Activated CD8-positive, alpha-beta memory T cell treated with anti-CD3 and anti-CD28 coated beads, Interleukin-2, amount 50 U/mL, for 24 hours (primary cell): ENCODE measurements around the gene KLK14.

Experiments
- DNase-seq: peaks from one replicate; pipeline ENCODE4 v3.0.0-alpha.2; 2020; ENCODE audit errors: extremely low read depth

Gene KLK14, protein sequence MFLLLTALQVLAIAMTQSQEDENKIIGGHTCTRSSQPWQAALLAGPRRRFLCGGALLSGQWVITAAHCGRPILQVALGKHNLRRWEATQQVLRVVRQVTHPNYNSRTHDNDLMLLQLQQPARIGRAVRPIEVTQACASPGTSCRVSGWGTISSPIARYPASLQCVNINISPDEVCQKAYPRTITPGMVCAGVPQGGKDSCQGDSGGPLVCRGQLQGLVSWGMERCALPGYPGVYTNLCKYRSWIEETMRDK

DNA sequence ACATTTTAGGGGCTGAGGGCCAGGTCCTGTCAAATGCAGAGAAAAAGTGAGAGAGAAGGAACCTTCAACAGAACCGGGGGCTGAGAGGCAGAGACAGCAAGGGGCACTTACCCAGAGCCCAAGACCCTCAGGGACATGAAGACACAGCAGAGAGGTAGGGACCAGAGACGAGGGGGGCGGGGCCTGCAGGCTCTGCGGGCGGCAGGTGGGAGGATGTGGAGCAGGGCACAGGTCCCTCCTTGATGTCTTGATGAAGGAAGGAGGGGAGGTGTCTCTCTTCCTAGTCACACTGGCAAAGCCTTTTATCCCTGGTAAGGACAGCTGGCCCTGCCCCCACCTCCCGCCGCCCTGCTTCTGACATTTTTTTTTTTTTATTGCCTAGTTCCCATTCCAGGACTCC, at the start of gene KLK14:
KLK14 (minus strand) TSS at position 277 of the 400 bp plus-strand sequence; CDS start at position 4, 273 bp downstream.
- no peak for DNase-seq

DNA sequence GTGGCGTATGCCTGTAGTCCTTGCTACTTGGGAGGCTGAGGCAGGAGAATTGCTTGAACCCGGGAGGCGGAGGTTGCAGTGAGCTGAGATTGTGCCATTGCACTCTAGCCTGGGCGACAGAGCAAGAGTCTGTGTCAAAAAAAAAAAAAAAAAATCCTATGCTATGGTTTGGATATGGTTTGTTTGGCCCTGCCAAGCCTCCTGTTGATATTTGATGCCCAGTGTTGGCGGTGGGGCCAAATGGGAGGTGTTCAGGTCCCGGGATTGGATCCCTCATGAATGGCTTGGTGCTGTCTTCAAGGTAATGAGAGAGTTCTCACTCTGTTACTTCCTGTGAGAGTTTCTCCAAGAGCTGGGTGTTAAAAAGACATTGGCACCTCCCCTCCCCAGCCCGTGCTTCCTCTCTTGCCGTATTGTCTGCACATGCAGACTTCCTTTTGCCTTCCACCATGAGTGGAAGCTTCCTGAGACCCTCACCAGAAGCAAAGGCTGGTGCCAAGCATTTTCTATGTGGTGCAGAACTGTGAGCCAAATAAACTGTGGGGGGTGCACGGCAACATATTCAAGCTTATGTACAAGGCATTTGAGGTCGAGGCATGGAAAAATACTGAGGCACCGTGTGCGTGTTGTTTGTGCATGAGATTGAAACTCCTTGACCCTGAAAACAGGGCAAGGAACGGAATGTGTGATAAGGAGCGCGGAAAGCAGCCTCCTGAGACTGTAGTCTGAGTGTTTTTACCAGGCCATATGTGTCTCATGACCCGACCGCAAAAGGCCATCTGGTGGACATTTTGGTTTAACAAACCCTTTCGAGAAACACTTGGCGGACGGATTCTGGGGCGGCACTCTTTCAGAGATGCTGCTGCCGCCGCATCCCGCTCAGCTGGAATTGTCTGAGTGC, 49.3 kb upstream of the KLK14 start:
- no peak for DNase-seq

DNA sequence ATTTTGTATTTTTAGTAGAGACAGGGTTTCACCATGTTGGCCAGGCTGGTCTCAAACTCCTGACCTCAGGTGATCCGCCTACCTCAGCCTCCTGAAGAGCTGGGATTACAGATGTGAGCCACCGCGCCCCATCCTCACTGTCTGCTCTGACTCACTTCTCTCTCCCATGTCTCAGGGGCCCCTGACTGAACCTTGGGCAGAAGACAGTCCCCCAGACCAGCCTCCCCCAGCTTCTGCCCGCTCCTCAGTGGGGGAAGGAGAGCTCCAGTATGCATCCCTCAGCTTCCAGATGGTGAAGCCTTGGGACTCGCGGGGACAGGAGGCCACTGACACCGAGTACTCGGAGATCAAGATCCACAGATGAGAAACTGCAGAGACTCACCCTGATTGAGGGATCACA, 47.0 kb upstream of the KLK14 start:
- DNase-seq = no peak

DNA sequence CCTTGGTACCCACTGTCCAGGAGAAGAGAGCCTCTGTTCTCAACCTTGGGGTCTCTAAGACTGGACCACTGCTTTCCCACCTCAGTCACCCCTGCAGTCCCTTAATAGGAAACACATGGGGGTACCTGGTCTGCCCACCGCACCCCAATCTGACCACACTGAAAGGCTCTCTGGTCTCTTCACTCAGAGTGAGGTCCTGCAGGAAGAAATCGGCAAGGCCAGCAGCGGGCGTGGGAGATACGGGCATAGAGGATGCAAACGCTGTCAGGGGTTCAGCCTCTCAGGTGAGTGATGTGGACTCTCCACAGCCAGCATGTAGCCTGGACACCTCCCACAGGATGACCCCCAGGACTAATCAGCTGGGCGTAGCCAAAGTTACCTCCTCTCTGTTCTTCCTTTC, 45.5 kb upstream of the KLK14 start:
- DNase-seq = no peak

DNA sequence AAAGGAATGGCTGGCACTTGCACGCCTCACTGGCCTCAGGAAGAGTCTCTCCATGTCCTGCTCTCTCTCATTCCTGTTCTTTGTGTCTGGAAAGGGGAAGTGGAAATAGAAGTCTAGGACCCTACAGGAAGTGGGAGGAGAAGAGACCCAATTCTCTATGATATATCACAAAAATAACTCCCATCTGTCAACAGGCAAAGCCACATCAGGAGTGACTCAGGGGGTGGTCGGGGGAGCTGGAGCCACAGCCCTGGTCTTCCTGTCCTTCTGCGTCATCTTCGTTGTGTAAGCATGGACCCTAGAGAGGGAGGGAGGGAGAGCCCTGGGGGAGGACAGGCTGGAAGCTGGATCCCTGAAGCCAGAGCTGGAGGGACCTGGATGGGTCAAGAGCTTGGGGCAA, 45.1 kb upstream of the KLK14 start:
- DNase-seq = no peak

DNA sequence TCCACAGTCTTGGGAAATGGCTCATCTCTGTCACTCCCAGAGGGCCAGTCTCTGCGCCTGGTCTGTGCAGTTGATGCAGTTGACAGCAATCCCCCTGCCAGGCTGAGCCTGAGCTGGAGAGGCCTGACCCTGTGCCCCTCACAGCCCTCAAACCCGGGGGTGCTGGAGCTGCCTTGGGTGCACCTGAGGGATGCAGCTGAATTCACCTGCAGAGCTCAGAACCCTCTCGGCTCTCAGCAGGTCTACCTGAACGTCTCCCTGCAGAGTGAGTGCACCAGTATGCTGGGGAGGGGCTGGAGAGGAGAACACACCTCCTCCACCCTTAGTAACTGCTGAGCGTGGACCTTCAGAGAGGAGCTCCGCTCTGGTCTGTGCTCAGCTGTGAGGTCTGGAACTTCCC, 44.3 kb upstream of the KLK14 start:
- no peak for DNase-seq

DNA sequence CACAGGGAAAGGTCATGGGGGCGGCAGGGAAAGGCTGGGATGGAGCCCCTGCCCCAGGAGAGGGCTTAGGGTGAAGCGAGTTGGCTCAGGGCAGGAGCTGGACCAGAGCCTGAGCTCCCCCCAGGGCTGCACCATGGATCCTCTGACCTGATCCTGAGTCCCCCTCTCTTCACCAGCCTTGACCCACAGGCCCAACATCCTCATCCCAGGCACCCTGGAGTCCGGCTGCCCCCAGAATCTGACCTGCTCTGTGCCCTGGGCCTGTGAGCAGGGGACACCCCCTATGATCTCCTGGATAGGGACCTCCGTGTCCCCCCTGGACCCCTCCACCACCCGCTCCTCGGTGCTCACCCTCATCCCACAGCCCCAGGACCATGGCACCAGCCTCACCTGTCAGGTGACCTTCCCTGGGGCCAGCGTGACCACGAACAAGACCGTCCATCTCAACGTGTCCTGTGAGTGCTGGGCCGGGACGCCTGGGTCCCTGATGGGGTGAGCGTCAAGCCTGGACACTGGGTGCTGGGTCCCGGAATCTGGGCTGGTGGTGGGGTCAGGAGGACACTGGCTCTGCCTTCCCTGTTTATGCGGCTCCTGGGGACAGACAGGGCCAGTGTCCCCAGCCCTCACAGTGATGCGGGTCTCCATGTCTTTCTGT, 42.9 kb upstream of the KLK14 start:
- no peak for DNase-seq

DNA sequence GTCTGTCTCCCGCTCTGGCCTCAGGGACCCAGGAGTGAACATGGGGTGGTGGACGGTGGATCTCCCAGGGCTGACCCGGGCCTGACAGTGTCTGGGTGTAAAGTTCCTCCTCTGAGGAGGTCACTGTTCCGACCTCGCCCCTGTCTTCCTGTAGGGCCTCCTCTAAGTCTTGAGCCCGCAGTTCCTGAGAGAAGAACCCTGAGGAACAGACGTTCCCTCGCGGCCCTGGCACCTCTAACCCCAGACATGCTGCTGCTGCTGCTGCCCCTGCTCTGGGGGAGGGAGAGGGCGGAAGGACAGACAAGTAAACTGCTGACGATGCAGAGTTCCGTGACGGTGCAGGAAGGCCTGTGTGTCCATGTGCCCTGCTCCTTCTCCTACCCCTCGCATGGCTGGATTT, 42.0 kb upstream of the KLK14 start, which contains the start of gene SIGLEC9:
SIGLEC9 (plus strand) TSS at position 178 of the 400 bp plus-strand sequence; CDS start at position 247, 69 bp downstream.
- no peak for DNase-seq

DNA sequence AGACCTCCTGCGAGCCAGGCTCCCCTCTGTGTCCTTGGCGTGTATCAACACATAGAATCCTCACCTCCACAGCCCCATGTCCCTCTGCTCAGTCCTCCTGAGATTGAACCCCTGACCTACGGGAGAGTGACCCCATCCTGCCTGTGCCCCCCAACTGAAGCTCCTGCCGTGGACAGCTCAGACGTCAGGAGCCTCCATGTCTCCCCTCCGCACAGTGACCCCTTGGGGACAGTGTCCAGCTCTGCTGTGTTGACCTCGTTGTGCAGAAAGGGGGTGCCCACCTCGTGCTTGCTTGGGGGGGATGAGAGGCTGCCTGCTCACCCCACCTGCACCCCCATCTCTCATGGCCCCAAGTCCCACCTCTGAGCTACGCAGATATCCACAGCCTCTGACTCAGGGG, 41.5 kb upstream of the KLK14 start:
- no peak for DNase-seq

DNA sequence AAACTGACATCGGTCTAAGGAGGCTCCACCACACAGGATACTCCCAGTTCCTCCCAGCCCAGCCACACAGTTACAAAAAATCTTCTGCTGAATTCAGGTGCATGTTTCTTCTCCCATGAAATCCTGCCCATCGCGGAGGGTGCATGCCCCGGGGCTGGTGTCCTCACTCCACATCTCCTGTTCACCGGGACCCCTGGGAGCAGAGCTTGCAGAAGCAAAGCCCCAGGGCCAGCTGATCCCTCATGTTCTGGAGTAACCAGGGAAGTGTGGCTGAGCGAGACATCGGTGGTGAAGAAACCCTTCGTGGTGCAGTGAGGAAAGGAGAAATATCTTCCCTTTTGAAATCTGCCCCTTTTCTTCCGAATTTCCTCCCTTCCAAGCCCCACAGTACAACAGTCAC, 41.1 kb upstream of the KLK14 start:
- DNase-seq = no peak

DNA sequence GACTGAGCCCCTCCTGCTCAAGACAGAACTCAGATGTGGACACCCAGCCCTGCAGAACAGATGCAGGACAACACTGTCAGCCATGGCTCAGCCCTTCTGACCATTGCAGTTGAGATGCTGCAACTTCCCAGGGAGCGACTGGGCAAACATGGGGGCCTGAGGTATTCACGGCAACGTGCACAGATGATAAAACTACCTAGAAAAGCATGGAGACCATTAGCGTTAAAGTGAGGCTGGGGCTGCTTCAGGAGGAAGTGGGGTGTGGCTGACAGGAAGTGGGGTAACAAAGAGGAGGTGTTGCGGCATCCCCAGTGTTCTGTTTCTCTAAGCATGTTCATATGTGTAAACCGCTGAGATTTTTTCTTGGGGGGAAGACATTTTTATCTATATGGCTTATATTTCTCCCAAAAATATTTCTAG, 40.7 kb upstream of the KLK14 start:
- no peak for DNase-seq

DNA sequence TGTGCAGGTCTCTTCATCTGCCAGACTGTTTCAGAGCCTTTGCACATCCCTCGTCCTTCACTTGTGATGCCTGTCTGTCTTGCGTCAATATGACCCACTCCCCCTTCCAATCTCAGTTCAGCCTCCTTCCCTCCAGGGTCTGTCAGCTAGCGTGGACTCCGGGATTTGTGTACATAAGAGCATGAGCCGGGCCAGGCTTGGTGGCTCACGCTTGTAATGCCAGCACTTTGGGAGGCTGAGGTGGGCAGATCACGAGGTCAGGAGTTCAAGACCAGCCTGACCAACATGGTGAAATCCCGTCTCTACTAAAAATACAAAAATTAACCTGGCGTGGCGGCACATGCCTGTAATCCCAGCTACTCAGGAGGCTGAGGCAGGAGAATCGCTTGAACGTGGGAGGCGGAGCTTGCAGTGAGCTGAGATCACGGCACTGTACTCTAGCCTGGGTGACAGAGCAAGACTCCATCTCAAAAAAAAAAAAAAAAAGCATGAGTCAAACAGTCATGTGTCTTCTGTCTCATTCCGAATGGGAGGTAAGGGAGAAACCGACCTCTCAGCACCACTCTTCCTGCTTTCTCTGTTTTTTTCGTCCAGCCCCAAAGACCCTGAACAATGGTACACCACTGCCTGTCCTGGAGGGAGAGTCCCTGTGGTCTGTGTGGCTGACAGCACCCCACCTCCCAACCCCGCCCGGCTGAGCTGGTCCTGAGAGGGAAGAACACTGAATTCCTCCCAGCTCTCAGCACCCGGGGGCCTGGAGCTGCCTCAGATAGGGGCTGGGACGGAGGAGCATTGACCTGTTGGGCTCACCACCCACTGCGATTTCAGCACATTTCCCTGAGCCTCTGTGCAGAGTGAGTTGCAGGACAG, 39.7 kb upstream of the KLK14 start:
- no peak for DNase-seq

DNA sequence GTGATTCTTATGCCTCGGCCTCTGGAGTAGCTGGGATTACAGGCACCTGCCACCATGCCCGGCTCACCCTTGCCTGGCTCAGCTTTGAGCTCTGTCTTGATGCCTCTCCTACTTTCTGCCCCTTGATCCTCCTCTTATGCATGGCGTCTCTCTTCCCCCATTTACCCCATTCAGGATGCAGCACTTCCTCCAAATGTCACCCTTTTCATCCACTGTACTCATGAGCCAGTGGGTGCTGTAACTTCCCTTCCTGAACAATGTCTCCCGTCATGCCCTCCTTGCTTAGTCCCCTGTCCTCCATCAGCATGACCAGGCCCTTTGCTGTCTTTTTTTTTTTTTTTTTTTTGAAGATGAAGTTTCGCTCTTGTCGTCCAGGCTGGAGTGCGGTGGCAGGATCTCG, 38.6 kb upstream of the KLK14 start:
- DNase-seq = no peak

DNA sequence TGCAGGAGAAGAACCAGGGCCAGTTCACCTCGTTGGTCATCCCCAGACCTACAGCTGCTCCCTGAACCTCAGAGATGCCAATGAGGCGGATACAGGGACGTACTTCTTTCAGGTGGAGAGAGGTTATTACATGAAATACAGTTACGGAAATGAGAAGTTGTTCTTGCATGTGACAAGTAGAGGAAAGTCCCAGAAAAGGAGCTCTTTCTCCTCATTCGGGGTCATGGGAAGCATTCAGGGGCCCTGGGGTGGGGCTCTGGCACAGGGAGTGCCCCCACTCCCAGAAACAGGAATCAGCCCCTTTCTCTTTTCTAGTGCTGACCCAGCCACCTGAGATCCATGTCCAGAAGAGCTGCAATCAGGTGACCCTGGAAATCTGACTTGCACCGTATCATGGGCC, 37.5 kb upstream of the KLK14 start:
- DNase-seq = no peak

DNA sequence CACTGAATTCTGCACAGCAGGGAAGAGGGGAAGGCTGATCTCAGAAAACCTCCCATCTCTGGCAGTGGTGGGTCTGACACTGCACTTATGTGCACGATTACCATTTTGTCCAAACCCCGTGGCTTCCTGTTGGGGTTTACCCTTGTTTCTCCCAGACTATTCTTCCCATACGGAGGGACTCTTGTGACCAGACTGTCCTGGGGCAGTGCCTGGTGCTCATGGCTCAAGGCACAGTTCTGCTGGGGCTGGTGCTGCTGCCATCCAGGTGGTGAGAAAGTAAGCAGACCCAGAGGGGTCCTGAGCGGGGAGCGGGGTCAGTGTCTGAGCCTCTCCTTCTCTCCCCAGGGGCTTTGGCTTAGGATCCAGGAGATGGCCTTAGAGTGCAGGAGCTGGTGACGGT, 36.9 kb upstream of the KLK14 start:
- DNase-seq = no peak

DNA sequence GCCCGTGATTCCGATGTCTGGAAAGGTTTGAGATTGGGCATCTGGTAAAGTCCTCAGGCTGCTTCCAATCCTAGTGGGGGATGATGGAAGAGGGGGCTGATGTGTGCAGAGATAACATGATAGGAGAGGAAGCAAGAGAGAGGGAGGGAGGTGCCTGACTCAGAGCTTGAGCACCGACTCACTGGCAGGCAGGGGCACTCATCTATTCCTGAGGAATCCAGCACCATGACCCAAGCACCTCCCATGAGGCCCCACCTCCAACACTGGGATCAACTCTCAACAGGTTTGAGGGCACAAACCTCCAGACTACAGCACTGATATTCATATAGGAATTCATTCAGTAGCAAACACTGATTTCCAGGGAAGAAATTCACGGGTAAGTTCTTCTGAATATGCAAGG, 36.4 kb upstream of the KLK14 start:
- no peak for DNase-seq

DNA sequence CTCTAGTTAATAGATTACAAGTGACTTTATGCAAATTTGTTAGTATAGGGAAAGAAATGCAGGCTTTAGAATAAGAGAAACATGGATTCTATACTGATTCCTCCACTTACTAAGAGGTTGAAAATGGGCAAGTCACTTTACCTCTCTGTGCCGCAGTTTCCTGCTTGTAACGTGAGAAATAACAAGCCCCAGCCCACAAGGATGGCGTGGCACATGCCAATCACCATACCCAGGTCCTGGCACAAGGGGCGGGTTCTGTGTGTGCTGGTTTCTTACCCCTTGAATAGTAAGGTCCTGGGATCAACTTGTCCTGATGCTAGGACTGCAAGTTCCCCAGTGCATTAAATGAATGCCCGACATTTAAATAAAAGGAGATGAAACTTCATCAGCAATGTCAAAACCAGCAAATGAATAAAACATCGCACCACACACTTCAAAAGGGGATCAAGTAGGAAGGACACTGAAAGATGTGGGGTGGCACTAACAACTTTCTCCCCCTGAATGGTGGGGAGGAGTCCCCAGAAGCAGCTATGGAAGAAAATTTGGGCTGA, 34.1 kb upstream of the KLK14 start:
- no peak for DNase-seq

DNA sequence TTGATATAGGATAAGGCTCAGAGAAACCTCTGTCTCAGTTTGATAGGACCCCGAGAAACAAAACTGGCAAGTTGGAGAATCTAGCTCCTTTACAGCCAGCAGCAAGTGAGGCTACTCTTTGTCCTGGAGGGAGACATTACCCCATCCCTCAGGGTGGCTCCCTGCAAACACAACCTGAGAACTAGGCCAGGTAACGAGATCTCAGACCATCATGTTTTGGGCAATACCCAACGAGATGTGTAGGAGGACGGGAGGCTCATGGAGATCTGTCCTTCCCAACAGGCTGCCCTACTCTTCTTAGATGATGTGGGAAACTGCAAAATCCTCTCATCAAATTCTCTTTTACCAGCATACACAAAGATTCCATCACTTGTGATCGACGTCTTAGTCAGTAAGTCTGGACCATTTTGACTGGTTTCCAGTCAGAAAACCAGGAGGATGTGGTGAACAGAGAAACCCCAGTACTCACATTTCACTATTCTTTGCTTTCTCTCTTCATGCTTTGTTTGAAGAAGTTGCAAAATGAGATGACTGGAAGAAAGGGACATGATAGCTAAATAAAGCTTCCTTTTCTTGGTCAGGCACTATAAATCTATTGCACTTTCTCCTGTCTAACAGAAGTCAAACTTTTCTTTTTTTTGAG, 31.5 kb upstream of the KLK14 start:
- DNase-seq = no peak

DNA sequence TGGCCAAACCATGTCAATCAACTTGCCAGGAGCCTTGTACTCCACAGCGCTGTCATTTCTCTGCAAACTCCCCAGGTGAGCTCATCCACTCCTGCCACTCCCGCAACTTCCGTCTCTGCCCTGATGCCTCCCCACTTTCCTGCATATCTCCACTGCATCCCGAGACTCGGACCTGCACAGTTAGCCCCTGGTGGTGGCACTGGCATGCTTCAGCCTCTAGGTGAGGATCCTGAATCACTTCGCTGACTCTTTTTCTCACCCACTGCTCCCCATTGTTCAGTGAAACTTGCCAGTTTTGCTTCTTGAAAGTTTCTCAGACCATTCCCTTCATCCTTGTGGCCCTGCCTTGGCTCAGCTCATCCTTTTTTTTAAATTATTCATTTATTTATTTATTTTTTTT, 28.9 kb upstream of the KLK14 start:
- no peak for DNase-seq

DNA sequence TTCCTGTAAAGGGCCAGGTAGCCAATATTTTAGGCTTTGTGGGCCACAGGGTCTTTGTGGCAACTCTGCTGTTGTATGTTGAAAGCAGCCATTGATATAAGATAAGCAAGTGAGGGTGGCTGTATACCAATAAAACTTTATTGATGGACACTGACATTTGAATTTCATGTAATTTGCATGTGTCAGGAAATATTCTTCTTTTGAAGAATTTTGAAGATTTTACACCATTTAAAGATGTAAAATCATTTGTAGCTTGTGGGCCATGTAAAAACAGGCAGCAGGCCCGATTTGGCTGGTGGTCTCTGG, 27.9 kb upstream of the KLK14 start:
- no peak for DNase-seq

DNA sequence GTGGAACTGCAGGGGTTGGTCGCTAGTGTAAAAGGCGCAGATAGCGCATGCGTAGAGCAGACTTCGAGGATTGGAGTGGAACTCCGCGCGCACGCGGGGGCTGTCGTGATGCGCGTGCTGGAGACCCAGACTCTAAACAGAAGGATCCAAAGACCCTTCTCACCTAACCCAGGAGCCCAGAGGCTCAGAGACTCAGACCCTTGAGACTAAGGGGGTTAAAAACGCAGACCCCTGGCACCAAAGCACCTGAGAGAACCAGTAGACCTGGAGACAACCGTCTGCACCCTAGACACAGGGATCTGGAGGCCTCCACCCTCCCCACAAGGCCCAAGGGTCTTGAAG, 26.1 kb upstream of the KLK14 start:
- DNase-seq = no peak
